Thyroid gland (tissue), 4 donors: Measurements from ENCODE around the gene RABL6.

Experiments used
- POLR2A ChIP-seq, 2 donors: fragments of 450-650 bp; IDR thresholded peaks; one replicate each; pipeline ENCODE4 v1.6.1; 2017; ENCODE audit warnings: antibody characterized with exemption in 2 of 2, mild to moderate bottlenecking in 2 of 2, moderate library complexity in 1 of 2
- TF ChIP-seq, protein P1 (sequence below), 6 experiments: fragments of 200-600 bp in 3 of 6; fragments of 450-650 bp in 3 of 6; sonication (generic) in 3 of 6; IDR thresholded peaks; one replicate each; pipeline ENCODE4 v1.5.1; 2016 to 2019; ENCODE audit warnings: antibody characterized with exemption in 6 of 6, mild to moderate bottlenecking in 2 of 6, inconsistent platforms in 1 of 6, moderate library complexity in 1 of 6

DNA sequence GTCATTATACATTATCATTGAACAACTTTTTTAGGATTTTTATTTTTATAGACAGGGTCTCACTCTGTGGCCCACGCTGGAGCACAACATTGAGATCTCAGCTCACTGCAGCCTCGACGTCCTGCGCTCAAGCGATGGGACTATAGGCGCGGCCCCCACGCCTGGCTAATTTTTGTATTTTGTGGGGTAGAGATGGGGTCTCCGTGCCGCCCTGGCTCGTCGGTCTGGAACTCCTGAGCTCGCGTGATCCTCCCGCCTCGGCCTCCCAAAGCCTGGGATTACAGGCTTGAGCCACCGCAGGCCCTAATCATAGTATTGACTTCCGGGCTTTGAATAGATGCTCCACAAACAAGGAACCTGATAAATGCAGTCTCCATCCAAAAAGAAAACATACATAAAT, 59.7 kb downstream of the RABL6 start:
- TF ChIP-seq, protein P1, sequence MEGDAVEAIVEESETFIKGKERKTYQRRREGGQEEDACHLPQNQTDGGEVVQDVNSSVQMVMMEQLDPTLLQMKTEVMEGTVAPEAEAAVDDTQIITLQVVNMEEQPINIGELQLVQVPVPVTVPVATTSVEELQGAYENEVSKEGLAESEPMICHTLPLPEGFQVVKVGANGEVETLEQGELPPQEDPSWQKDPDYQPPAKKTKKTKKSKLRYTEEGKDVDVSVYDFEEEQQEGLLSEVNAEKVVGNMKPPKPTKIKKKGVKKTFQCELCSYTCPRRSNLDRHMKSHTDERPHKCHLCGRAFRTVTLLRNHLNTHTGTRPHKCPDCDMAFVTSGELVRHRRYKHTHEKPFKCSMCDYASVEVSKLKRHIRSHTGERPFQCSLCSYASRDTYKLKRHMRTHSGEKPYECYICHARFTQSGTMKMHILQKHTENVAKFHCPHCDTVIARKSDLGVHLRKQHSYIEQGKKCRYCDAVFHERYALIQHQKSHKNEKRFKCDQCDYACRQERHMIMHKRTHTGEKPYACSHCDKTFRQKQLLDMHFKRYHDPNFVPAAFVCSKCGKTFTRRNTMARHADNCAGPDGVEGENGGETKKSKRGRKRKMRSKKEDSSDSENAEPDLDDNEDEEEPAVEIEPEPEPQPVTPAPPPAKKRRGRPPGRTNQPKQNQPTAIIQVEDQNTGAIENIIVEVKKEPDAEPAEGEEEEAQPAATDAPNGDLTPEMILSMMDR (IDR thresholded peaks at IDR 0.05): no peak
- no peak for TF ChIP-seq POLR2A (IDR thresholded peaks at IDR 0.05)
